Chondrocyte (in vitro differentiated cells): ENCODE data around the gene ELMO1. TPM values are rescaled to one million over a fixed set of nuclear protein-coding genes. Genes with fewer than 3 reads are reported as not detected.

ENCODE experiments used
- DNase-seq: peaks from one replicate; pipeline ENCODE4 v3.0.0; 2021; ENCODE audit warnings: mixed read lengths, low spot score
- H3K27ac Mint-ChIP-seq: one replicate; pipeline ENCODE4 v1.8.0; 2021; ENCODE audit warnings: mild to moderate bottlenecking, moderate library complexity, mixed read lengths; ENCODE audit not compliant: unreplicated experiment
- H3K27me3 Mint-ChIP-seq: 2 replicates; pipeline ENCODE4 v1.8.0; 2021; ENCODE audit warnings: low read depth, mixed read lengths
- H3K36me3 Mint-ChIP-seq: 2 replicates; pipeline ENCODE4 v1.8.0; 2021; ENCODE audit warnings: low read depth, mixed read lengths
- H3K4me1 Mint-ChIP-seq: 2 replicates; pipeline ENCODE4 v1.8.0; 2021; ENCODE audit warnings: low read depth, mild to moderate bottlenecking, mixed read lengths
- H3K4me3 Mint-ChIP-seq: one replicate; pipeline ENCODE4 v1.8.0; 2021; ENCODE audit warnings: mild to moderate bottlenecking, moderate library complexity, mixed read lengths; ENCODE audit not compliant: unreplicated experiment
- H3K9me3 Mint-ChIP-seq: 2 replicates; pipeline ENCODE4 v1.8.0; 2021; ENCODE audit warnings: low read depth, mixed read lengths
- CTCF ChIP-seq: fragments of 200-600 bp; sonication (generic); IDR thresholded peaks from 2 replicates; pipeline ENCODE4 v1.5.0; 2021; ENCODE audit warnings: antibody characterized with exemption, mild to moderate bottlenecking, moderate library complexity
- total RNA-seq: library from RNA; stranded (reverse); gene quantifications from 3 replicates; pipeline ENCODE4 v1.2.1, GENCODE V29; 2021

Gene ELMO1
- total RNA-seq, 1 donor from 2014 or later: 0.42 TPM

- no peaks in the 10 kb centered on the region for H3K4me1 Mint-ChIP-seq
- no peaks in the 10 kb centered on the region for H3K27me3 Mint-ChIP-seq
- H3K27ac Mint-ChIP-seq: no peak overlapping the region
- H3K9me3 Mint-ChIP-seq: peaks cover 47% of the 10 kb centered on the region
- TF ChIP-seq CTCF: no peak
- DNase-seq: no peak
- H3K4me3 Mint-ChIP-seq: no peak overlapping the region
- H3K36me3 Mint-ChIP-seq: peaks cover 10% of the 10 kb centered on the region
These were observed 507.3 kb downstream of the ELMO1 start for GRCh38 chr7:36941359-36941758.

- H3K27me3 Mint-ChIP-seq: no peaks in the 10 kb centered on the region
- no peak overlapping the region for H3K27ac Mint-ChIP-seq
- H3K4me1 Mint-ChIP-seq: no peaks in the 10 kb centered on the region
- H3K9me3 Mint-ChIP-seq: peaks cover 61% of the 10 kb centered on the region
- H3K36me3 Mint-ChIP-seq: peaks cover 14% of the 10 kb centered on the region
- H3K4me3 Mint-ChIP-seq: no peak overlapping the region
- TF ChIP-seq CTCF: no peak
- DNase-seq: no peak
These were observed 508.8 kb downstream of the ELMO1 start for GRCh38 chr7:36939816-36940215.

- H3K27ac Mint-ChIP-seq: no peak overlapping the region
- DNase-seq: no peak
- peaks cover 64% of the 10 kb centered on the region for H3K9me3 Mint-ChIP-seq
- H3K4me1 Mint-ChIP-seq: no peaks in the 10 kb centered on the region
- H3K27me3 Mint-ChIP-seq: peaks cover 2% of the 10 kb centered on the region
- no peak overlapping the region for H3K4me3 Mint-ChIP-seq
- H3K36me3 Mint-ChIP-seq: peaks cover 14% of the 10 kb centered on the region
- TF ChIP-seq CTCF: no peak
These were observed 510.7 kb downstream of the ELMO1 start for GRCh38 chr7:36937754-36938563.

GRCh38 chr7:36931892-36932291 is 516.8 kb downstream of the ELMO1 start:
- Mint-ChIP-seq H3K4me1 (no peaks in the 10 kb centered on the region), H3K27ac (no peak overlapping the region), H3K36me3 (peaks cover 7% of the 10 kb centered on the region), H3K9me3 (peaks cover 32% of the 10 kb centered on the region), H3K27me3 (peaks cover 2% of the 10 kb centered on the region), H3K4me3 (no peak overlapping the region)
- no peak for TF ChIP-seq CTCF
- DNase-seq: no peak

GRCh38 chr7:36929791-36930190 is 518.9 kb downstream of the ELMO1 start:
- H3K4me3 Mint-ChIP-seq: no peak overlapping the region
- H3K27me3 Mint-ChIP-seq: peaks cover 2% of the 10 kb centered on the region
- DNase-seq: no peak
- H3K9me3 Mint-ChIP-seq: peaks cover 13% of the 10 kb centered on the region
- no peak for TF ChIP-seq CTCF
- H3K27ac Mint-ChIP-seq: no peak overlapping the region
- no peaks in the 10 kb centered on the region for H3K36me3 Mint-ChIP-seq
- no peaks in the 10 kb centered on the region for H3K4me1 Mint-ChIP-seq
